HG03196 (cell line): ENCODE data around the gene GGTLC1.
"Not testable (repeated sequence)": the region's sequence is repeated elsewhere in the genome, so short reads cannot be mapped to it uniquely, and the experiment has no call there.

Experiments
- ATAC-seq: cut with Tn5 transposase; IDR thresholded peaks from one replicate; pipeline ENCODE4 v1.9.1; 2021; ENCODE audit not compliant: unreplicated experiment

Gene GGTLC1

GRCh38 chr20:23995291-23995690, 6.7 kb upstream of the GGTLC1 start:
- ATAC-seq: not testable (repeated sequence)

DNA sequence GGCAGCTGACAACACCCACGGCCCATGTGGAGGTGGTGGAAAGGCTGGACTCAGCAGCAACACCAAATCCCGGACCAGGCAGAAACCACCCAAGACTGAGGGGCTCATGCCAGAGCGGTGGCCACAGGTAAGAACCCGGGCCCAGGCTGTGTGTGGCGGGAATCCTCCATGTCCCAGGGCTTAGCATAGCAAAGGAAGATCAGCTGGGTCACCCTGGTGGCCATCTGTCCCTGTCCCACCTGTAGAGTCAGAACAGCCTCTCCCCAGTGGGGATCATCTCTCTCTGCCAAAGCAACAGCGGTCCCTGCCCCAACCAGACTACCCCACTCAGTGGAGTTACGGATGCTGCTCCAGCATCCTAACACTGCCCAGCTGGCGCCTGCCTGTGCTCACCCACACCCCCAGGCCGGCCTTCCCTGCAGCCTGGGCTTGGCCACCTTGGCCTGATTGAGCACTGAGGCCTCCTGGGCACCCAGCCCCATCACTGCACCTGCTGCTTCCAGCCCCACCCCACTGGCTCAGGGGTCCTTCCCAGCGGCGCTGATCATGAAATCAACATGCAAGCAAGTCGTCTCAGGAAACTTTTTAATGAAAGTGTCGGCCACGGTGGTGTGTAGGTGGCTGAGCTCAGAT, 5.5 kb upstream of the GGTLC1 start:
- ATAC-seq: not testable (repeated sequence)

- not testable (repeated sequence) for ATAC-seq
Measured at GRCh38 chr20:23993440-23993839, 4.9 kb upstream of the GGTLC1 start.

DNA sequence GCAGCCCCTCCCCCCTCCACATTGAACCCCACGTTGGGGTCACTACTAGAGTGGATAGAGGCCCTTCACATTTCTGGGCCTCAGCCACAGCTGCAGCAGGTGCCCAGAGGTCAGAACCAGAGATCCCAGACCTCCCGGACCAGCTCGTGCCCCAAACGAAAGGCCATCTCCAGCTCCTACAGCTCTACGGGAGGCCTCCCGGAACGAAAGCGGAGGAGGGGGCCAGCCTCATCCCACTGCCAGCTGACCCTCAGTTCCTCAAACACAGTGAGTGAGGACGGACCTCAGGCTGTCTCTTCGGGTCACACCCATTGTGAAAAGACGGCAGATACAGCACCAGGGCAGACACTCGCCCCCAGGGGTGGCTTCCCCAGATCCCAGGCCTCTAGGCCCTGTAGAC, 1.7 kb upstream of the GGTLC1 start:
- not testable (repeated sequence) for ATAC-seq

- ATAC-seq: not testable (repeated sequence)
Measured at GRCh38 chr20:23988966-23989365, 387 bp upstream of the GGTLC1 start.

- ATAC-seq: not testable (repeated sequence)
Measured at GRCh38 chr20:23986716-23987115, 1.9 kb downstream of the GGTLC1 start.

DNA sequence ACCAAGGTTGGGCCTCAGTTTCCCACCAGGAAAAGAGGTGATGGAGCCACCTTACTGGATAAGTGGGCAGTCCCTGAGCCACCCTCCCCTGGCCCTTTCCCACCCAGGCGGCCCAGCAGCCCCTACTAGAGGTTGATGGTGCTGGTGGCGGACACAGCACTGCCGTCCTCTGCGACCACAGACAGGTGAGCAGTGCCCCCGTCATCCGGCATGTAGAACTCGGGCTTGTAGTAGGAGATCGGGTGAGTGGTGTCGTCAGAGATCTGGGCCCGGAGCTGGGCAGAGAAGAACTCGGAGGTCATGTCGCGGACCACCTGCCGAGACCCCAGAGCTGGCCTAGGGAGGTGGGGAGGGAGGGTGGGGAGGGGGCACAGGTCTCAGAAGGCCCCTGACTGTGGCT, 2.3 kb downstream of the GGTLC1 start:
- ATAC-seq: not testable (repeated sequence)

- not testable (repeated sequence) for ATAC-seq
Measured at GRCh38 chr20:23985790-23986225, 2.8 kb downstream of the GGTLC1 start.

- not testable (repeated sequence) for ATAC-seq
Measured at GRCh38 chr20:23985066-23985789, 3.4 kb downstream of the GGTLC1 start.

- not testable (repeated sequence) for ATAC-seq
Measured at GRCh38 chr20:23984476-23985023, 4.0 kb downstream of the GGTLC1 start.

DNA sequence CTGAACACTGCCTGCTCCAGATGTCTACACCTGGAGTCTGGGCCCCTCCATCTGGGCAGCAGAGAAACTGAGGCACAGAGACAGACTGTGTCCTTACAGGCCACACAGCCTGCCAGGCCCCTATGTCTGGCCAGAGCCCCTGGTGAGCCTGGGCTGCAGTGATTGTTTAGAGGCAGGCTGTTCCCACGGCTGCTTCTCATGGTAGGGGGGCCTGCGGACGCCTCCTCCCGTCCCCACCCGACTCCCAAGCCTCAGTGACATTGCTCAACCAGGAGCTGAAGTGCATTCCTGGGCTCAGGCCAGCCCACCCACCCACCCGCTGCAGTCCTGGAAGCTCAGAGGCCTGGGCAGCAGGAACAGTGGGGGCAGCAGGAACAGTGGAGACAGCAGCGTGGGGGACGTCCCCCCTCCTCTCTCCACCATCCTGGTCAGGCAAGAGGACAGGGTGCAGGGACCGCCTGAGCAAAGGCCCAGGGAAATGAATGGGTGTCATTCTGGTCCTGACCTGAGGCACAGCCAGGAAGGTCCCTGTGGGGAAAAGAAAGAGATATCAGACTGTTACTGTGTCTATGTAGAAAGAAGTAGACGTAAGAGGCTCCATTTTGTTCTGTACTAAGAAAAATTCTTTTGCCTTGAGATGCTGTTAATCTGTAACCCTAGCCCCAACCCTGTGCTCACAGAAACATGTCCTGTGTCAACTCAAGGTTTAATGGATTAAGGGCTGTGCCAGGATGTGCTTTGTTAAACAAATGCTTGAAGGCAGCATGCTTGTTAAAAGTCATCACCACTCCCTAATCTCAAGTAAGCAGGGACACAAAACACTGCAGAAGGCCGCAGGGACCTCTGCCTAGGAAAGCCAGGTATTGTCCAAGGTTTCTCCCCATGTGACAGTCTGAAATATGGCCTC, 6.2 kb downstream of the GGTLC1 start:
- ATAC-seq: not testable (repeated sequence)

- ATAC-seq: not testable (repeated sequence)
Measured at GRCh38 chr20:23981526-23981925, 7.1 kb downstream of the GGTLC1 start.

DNA sequence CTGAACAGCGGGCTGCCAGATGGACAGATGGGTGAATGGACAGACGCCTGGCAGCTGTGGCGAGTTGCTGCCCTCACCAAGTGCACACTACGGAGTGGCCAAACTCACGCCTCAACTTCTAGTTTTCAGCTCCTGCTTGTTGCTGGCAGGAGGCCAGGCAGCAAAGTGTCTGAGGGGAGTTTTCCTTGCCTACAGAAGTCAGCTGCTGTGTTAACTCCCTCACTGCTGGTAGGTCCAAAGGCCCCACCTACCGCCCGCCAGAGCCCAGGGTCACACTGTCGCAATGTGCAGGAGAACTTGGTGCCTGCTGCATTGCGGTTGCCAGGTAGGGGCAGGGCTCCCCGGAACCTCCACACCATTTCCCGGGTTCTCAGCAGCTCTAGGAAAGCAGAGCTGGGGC, 7.6 kb downstream of the GGTLC1 start:
- not testable (repeated sequence) for ATAC-seq

- not testable (repeated sequence) for ATAC-seq
Measured at GRCh38 chr20:23979899-23980811, 8.4 kb downstream of the GGTLC1 start.

GRCh38 chr20:23979380-23979779, 9.2 kb downstream of the GGTLC1 start:
- not testable (repeated sequence) for ATAC-seq

DNA sequence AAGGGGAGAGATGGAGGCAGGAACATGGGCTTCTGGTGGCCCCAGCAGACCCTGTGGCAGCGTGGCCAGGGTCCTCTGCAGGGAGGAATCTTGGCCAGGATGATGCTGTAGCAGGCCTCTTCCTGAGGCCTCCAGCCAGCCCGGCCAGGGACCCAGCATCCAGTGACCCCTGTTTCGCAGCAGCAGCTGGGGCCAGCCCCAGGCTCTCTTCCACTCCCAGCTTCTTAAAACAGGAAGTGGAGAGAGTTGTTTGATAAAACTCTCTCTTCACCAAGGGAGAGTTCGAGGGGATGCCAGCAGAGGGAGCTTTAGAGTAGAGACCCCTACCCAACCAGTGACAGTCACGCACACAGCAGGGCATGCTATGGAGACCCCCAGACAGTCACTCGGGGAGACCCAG, 10.1 kb downstream of the GGTLC1 start:
- not testable (repeated sequence) for ATAC-seq

- ATAC-seq: no peak
Measured at GRCh38 chr20:23974966-23975365, 13.6 kb downstream of the GGTLC1 start.

GRCh38 chr20:23971310-23971709, 17.3 kb downstream of the GGTLC1 start:
- no peak for ATAC-seq

DNA sequence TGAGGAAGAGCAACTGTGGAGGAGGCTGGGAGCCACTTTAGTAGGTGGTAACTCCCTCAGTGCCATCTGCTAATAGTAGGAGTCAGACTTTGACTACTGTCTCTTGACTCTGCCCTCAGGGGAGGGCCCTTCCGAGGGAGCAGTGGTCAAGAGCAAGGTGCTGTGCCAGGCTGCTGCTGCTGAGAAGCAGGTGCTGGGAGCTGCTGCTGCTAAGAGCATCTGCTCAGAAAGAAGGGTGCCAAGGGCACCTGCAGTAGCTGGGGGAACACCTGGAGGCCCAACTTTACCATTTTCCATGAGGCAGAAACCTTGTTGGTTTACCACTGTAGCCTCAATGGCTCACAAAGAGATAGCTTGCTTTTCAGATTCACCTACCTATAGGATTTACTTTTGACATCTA, 18.5 kb downstream of the GGTLC1 start:
- ATAC-seq: no peak

GRCh38 chr20:23967616-23967979, 21.0 kb downstream of the GGTLC1 start:
- ATAC-seq: no peak
